Chondrocyte (in vitro differentiated cells): ENCODE results near the gene PAK3. TPM values are rescaled to one million over a fixed set of nuclear protein-coding genes. Genes with fewer than 3 reads are reported as not detected.

ENCODE experiments used
- DNase-seq: peaks from one replicate; pipeline ENCODE4 v3.0.0; 2021; ENCODE audit warnings: mixed read lengths, low spot score
- H3K27ac Mint-ChIP-seq: one replicate; pipeline ENCODE4 v1.8.0; 2021; ENCODE audit warnings: mild to moderate bottlenecking, moderate library complexity, mixed read lengths; ENCODE audit not compliant: unreplicated experiment
- H3K27me3 Mint-ChIP-seq: 2 replicates; pipeline ENCODE4 v1.8.0; 2021; ENCODE audit warnings: low read depth, mixed read lengths
- H3K36me3 Mint-ChIP-seq: 2 replicates; pipeline ENCODE4 v1.8.0; 2021; ENCODE audit warnings: low read depth, mixed read lengths
- H3K4me1 Mint-ChIP-seq: 2 replicates; pipeline ENCODE4 v1.8.0; 2021; ENCODE audit warnings: low read depth, mild to moderate bottlenecking, mixed read lengths
- H3K4me3 Mint-ChIP-seq: one replicate; pipeline ENCODE4 v1.8.0; 2021; ENCODE audit warnings: mild to moderate bottlenecking, moderate library complexity, mixed read lengths; ENCODE audit not compliant: unreplicated experiment
- H3K9me3 Mint-ChIP-seq: 2 replicates; pipeline ENCODE4 v1.8.0; 2021; ENCODE audit warnings: low read depth, mixed read lengths
- CTCF ChIP-seq: fragments of 200-600 bp; sonication (generic); IDR thresholded peaks from 2 replicates; pipeline ENCODE4 v1.5.0; 2021; ENCODE audit warnings: antibody characterized with exemption, mild to moderate bottlenecking, moderate library complexity
- total RNA-seq: library from RNA; stranded (reverse); gene quantifications from 3 replicates; pipeline ENCODE4 v1.2.1, GENCODE V29; 2021

The PAK3 gene
- total RNA-seq, 1 donor from 2014 or later: 0.27 TPM

- peaks cover 3% of the 10 kb centered on the region for H3K27me3 Mint-ChIP-seq
Observed at GRCh38 chrX:111127038-111127437, 31.0 kb downstream of the PAK3 start.

GRCh38 chrX:111129921-111130320 is 33.9 kb downstream of the PAK3 start:
- H3K4me3 Mint-ChIP-seq: no peak overlapping the region
- H3K36me3 Mint-ChIP-seq: no peaks in the 10 kb centered on the region
- DNase-seq: no peak
- no peaks in the 10 kb centered on the region for H3K4me1 Mint-ChIP-seq
- no peaks in the 10 kb centered on the region for H3K9me3 Mint-ChIP-seq
- H3K27me3 Mint-ChIP-seq: no peaks in the 10 kb centered on the region
- no peak for TF ChIP-seq CTCF
- H3K27ac Mint-ChIP-seq: no peak overlapping the region

More at GRCh38 chrX:111127038-111127437, 31.0 kb downstream of the PAK3 start:
- no peaks in the 10 kb centered on the region for H3K4me1 Mint-ChIP-seq
- no peak overlapping the region for H3K4me3 Mint-ChIP-seq
- DNase-seq: no peak
- no peaks in the 10 kb centered on the region for H3K9me3 Mint-ChIP-seq
- no peaks in the 10 kb centered on the region for H3K36me3 Mint-ChIP-seq
- H3K27ac Mint-ChIP-seq: no peak overlapping the region
- no peak for TF ChIP-seq CTCF

- H3K4me3 Mint-ChIP-seq: no peak overlapping the region
- no peaks in the 10 kb centered on the region for H3K36me3 Mint-ChIP-seq
- H3K27ac Mint-ChIP-seq: no peak overlapping the region
- TF ChIP-seq CTCF: no peak
- DNase-seq: no peak
- no peaks in the 10 kb centered on the region for H3K9me3 Mint-ChIP-seq
- H3K4me1 Mint-ChIP-seq: no peaks in the 10 kb centered on the region
- H3K27me3 Mint-ChIP-seq: no peaks in the 10 kb centered on the region
Observed at GRCh38 chrX:111131572-111131971, 35.6 kb downstream of the PAK3 start.

GRCh38 chrX:111133389-111133788 is 37.4 kb downstream of the PAK3 start:
- no peaks in the 10 kb centered on the region for H3K27me3 Mint-ChIP-seq

GRCh38 chrX:111145878-111146277 is 49.9 kb downstream of the PAK3 start:
- no peak for TF ChIP-seq CTCF
- DNase-seq: no peak
- Mint-ChIP-seq H3K4me1 (no peaks in the 10 kb centered on the region), H3K27me3 (peaks cover 2% of the 10 kb centered on the region), H3K36me3 (no peaks in the 10 kb centered on the region), H3K27ac (no peak overlapping the region), H3K9me3 (no peaks in the 10 kb centered on the region), H3K4me3 (no peak overlapping the region)

More at GRCh38 chrX:111133389-111133788, 37.4 kb downstream of the PAK3 start:
- no peaks in the 10 kb centered on the region for H3K36me3 Mint-ChIP-seq
- TF ChIP-seq CTCF: no peak
- H3K4me1 Mint-ChIP-seq: no peaks in the 10 kb centered on the region
- no peak for DNase-seq
- H3K27ac Mint-ChIP-seq: no peak overlapping the region
- no peaks in the 10 kb centered on the region for H3K9me3 Mint-ChIP-seq
- H3K4me3 Mint-ChIP-seq: no peak overlapping the region
